ENCODE data around the gene IL25. TPM values are rescaled to one million over a fixed set of nuclear protein-coding genes. Genes with fewer than 3 reads are reported as not detected.
"Not testable (repeated sequence)": the region's sequence is repeated elsewhere in the genome, so short reads cannot be mapped to it uniquely, and the experiment has no call there.

Gene IL25
- total RNA-seq, 1 donor from 2014 or later = not detected

- no peaks in the 10 kb centered on the region for H3K27me3 ChIP-seq (ENCODE audit: control insufficient read depth, insufficient read depth, low read length)
- TF ChIP-seq CTCF (IDR thresholded peaks at IDR 0.05; ENCODE audit: insufficient read depth, low read length, poor library complexity, severe bottlenecking) = no peak
- DNase-seq (ENCODE audit: low read depth) = no peak
- H3K4me3 ChIP-seq (ENCODE audit: low read depth, low read length) = no peak overlapping the region
- no peaks in the 10 kb centered on the region for H3K36me3 ChIP-seq (ENCODE audit: control insufficient read depth, insufficient read depth, low read length)
Observed at GRCh38 chr14:23414254-23414653, 41.6 kb downstream of the IL25 start.

GRCh38 chr14:23414906-23415820 lies 42.6 kb downstream of the IL25 start:
- Histone ChIP-seq H3K27me3 (ENCODE audit: control insufficient read depth, insufficient read depth, low read length) (no peaks in the 10 kb centered on the region), H3K36me3 (ENCODE audit: control insufficient read depth, insufficient read depth, low read length) (no peaks in the 10 kb centered on the region), H3K4me3 (ENCODE audit: low read depth, low read length) (no peak overlapping the region)
- TF ChIP-seq CTCF (IDR thresholded peaks at IDR 0.05; ENCODE audit: insufficient read depth, low read length, poor library complexity, severe bottlenecking) = no peak
- no peak for DNase-seq (ENCODE audit: low read depth)

- no peaks in the 10 kb centered on the region for H3K27me3 ChIP-seq (ENCODE audit: control insufficient read depth, insufficient read depth, low read length)
- no peak for TF ChIP-seq CTCF (IDR thresholded peaks at IDR 0.05; ENCODE audit: insufficient read depth, low read length, poor library complexity, severe bottlenecking)
- H3K4me3 ChIP-seq (ENCODE audit: low read depth, low read length) = no peak overlapping the region
- DNase-seq (ENCODE audit: low read depth) = no peak
- no peaks in the 10 kb centered on the region for H3K36me3 ChIP-seq (ENCODE audit: control insufficient read depth, insufficient read depth, low read length)
Observed at GRCh38 chr14:23415821-23416778, 43.5 kb downstream of the IL25 start.

- Histone ChIP-seq H3K27me3 (ENCODE audit: control insufficient read depth, insufficient read depth, low read length) (no peaks in the 10 kb centered on the region), H3K4me3 (ENCODE audit: low read depth, low read length) (no peak overlapping the region), H3K36me3 (ENCODE audit: control insufficient read depth, insufficient read depth, low read length) (no peaks in the 10 kb centered on the region)
- TF ChIP-seq CTCF (IDR thresholded peaks at IDR 0.05; ENCODE audit: insufficient read depth, low read length, poor library complexity, severe bottlenecking) = no peak
- no peak for DNase-seq (ENCODE audit: low read depth)
Observed at GRCh38 chr14:23416801-23417200, 44.2 kb downstream of the IL25 start.

GRCh38 chr14:23417269-23417668 lies 44.7 kb downstream of the IL25 start:
- H3K27me3 ChIP-seq (ENCODE audit: control insufficient read depth, insufficient read depth, low read length); DNase-seq (ENCODE audit: low read depth): not testable (repeated sequence)

GRCh38 chr14:23418021-23418420 lies 45.4 kb downstream of the IL25 start:
- peaks cover 3% of the 10 kb centered on the region for H3K27me3 ChIP-seq (ENCODE audit: control insufficient read depth, insufficient read depth, low read length)
- no peak overlapping the region for H3K4me3 ChIP-seq (ENCODE audit: low read depth, low read length)
- no peak for TF ChIP-seq CTCF (IDR thresholded peaks at IDR 0.05; ENCODE audit: insufficient read depth, low read length, poor library complexity, severe bottlenecking)
- DNase-seq (ENCODE audit: low read depth) = no peak
- H3K36me3 ChIP-seq (ENCODE audit: control insufficient read depth, insufficient read depth, low read length) = no peaks in the 10 kb centered on the region

More at GRCh38 chr14:23417269-23417668, 44.7 kb downstream of the IL25 start:
- H3K36me3 ChIP-seq (ENCODE audit: control insufficient read depth, insufficient read depth, low read length); H3K4me3 ChIP-seq (ENCODE audit: low read depth, low read length): not testable (repeated sequence)

- not testable (repeated sequence) for H3K4me3 ChIP-seq (ENCODE audit: low read depth, low read length); H3K36me3 ChIP-seq (ENCODE audit: control insufficient read depth, insufficient read depth, low read length); DNase-seq (ENCODE audit: low read depth); H3K27me3 ChIP-seq (ENCODE audit: control insufficient read depth, insufficient read depth, low read length)
Observed at GRCh38 chr14:23419646-23420045, 47.0 kb downstream of the IL25 start.

All from kidney epithelial cell (primary cell).